HG03097 (cell line): Measurements from ENCODE around the gene FRRS1.
"Not testable (repeated sequence)": the region's sequence is repeated elsewhere in the genome, so short reads cannot be mapped to it uniquely, and the experiment has no call there.

ENCODE experiments used
- ATAC-seq: cut with Tn5 transposase; IDR thresholded peaks from one replicate; pipeline ENCODE4 v1.9.1; 2021; ENCODE audit not compliant: unreplicated experiment, low FRiP score

Gene FRRS1

GRCh38 chr1:99768524-99769245 is 2.2 kb upstream of the FRRS1 start:
- no peak for ATAC-seq

DNA sequence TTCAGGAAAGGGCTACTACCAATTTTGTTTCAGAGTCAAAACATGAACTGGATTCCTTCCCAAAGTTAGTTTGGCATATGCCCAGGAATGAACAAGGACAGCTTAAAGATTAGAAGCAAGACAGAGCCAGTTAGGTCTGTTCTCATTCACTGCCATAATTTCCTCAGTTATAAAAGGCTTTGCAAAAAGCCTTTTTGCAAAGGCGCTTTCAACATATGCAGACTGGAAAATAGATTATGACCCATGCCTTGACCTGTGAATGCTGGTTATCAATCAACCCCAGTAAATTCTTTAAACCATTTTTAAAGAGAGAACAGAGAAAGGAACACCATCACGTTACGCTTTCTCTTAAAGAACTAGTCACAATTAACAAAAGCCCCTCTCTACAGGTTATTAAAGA is 1.7 kb upstream of the FRRS1 start:
- ATAC-seq, result no peak

DNA sequence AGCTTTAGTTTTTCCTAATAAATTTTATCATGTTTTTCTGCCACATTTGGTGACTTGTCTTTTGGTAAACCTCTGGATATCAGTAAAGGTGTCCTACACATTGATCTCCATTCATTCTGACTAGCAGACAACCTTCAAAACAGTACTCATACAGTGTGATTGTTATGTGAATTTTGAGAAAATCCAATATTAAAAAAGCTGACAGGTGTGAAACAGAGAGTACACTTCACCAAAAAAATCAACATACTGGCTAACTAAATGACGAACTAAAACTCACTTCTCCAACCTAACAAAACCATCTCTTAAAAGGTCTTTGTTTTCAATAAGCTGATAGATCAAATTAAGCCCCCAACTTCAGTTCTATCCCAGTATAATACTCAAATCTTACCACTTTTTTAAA is 1.5 kb downstream of the FRRS1 start:
- no peak for ATAC-seq

- no peak for ATAC-seq
These were observed 2.0 kb downstream of the FRRS1 start for GRCh38 chr1:99764439-99764838.

- no peak for ATAC-seq
These were observed 2.5 kb downstream of the FRRS1 start for GRCh38 chr1:99763956-99764355.

GRCh38 chr1:99761774-99762173 is 4.7 kb downstream of the FRRS1 start:
- ATAC-seq, result no peak

- no peak for ATAC-seq
These were observed 6.8 kb downstream of the FRRS1 start for GRCh38 chr1:99759518-99760160.

DNA sequence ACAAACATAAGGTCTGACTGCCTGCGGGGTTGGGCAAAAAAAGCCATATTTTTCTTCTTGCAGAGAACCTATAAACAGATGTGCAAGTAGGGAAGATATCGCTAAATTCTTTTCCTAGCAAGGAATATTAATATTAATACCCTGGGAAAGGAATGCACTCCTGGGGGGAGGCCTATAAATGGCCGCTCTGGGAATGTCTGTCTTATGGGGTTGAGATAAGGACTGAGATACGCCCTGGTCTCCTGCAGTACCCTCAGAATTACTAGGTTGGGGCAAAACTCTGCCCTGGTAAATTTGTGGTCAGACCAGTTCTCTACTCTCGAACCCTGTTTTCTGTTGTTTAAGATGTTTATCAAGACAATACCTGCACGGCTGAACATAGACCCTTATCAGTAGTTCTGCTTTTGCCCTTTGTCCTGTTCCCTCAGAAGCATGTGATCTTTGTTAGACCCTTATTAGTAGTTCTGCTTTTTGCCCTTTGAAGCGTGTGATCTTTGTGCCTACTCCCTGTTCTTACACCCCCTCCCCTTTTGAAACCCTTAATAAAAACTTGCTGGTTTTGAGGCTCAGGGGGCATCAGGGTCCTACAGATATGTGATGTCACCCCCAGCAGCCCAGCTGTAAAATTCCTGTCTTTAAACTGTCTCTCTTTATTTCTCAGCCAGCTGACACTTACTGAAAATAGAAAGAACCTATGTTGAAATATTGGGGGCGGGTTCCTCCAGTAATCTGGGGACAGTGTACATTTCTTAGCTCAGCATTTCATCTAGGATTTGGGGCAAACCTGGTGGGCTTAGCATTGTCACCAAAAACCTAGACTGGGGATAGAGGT is 7.5 kb downstream of the FRRS1 start:
- ATAC-seq, result not testable (repeated sequence)

GRCh38 chr1:99758073-99758511 is 8.3 kb downstream of the FRRS1 start:
- peak; percentile 69 for ATAC-seq

GRCh38 chr1:99756598-99756997 is 9.8 kb downstream of the FRRS1 start:
- no peak for ATAC-seq

DNA sequence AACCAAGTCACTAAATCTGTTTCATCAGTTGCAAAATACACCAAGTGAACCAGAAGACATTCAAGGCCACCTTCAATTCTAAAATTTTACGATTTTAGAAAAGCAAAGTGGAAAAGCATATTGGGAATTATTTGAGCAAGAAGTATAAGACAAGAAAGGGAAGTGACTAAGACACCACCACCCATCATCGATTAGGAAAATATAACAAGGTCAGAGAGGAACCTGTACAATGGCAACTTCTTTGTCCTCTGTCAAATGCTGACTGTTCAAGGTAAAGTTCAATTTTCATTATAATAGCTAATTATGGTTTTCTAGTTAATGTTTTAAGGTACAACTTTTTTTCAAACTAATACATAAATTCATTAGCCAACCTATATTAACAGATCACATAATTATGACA is 10.8 kb downstream of the FRRS1 start:
- no peak for ATAC-seq

DNA sequence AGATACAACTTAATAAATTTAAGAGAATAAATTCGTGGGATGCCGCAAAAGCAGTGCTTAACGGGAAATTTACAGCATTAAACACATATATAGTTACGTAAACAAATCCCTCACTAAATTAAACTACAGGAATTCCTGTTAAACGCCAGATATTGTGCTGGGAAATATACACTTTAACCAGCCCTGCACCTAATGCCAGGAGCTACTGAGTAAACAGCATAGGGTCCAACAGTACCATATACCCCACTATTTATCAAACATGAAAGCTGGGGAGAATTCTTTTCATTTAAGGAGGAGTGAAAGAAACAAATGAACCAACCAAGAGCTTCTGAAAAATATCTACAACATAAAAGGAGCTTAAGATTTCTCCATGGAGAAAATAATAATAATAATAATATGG is 11.7 kb downstream of the FRRS1 start:
- ATAC-seq, result no peak

DNA sequence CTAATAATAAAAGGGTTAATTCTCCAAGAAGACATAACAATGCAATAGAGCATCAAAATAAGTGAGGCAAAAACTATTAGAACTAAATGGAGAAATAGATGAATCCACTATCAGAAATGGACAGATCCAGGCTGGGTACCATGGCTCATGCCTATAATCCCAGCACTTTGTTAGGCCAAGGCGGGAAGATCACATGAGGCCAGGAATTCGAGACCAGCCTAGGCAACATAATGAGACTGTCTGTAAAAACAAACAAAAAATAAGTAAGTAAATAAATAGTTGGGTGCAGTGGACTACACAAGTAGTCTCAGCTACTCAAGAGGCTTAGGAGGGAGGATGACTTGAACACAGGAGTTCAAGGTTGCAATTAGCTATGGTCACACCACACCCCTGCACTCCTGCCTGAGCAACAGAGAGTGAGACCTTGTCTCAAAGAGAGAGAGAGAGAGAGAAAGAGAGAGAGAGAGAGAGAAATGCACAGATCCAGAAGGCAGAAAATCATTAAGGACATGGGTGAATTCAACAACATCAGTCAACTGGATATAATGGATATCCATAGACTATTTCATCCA is 12.3 kb downstream of the FRRS1 start:
- no peak for ATAC-seq

DNA sequence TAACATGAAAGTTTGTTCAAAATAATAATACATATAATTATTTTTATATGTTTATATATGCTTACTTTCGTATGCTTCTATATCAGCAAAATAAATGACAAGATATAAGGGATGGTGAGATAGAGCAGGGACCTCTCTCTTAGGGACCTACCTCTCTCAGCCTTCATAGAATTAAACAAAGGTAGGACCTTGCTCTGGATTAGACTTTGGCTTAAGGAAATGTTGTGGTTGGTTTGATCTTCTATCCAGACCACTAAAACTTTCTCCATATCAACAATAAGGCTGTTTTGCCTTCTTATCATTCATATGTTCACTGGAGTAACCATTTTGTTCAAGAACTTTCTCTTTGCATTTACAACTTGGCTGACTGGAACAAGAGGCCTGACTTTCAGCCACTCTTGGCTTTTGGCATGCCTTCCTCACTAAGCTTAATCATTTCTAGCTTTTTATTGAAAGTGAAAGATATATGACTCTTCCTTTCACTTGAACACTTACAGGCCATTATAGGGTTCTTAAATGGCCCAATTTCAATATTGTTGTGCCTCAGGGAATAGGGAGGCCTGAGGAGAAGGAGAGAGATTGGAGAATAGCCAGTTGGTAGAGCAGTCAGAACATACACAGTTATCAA is 14.4 kb downstream of the FRRS1 start:
- peak; percentile 79 for ATAC-seq

- ATAC-seq, result peak; percentile 86
These were observed 16.7 kb downstream of the FRRS1 start for GRCh38 chr1:99749504-99750347.

- no peak for ATAC-seq
These were observed 18.0 kb downstream of the FRRS1 start for GRCh38 chr1:99748419-99748818.

DNA sequence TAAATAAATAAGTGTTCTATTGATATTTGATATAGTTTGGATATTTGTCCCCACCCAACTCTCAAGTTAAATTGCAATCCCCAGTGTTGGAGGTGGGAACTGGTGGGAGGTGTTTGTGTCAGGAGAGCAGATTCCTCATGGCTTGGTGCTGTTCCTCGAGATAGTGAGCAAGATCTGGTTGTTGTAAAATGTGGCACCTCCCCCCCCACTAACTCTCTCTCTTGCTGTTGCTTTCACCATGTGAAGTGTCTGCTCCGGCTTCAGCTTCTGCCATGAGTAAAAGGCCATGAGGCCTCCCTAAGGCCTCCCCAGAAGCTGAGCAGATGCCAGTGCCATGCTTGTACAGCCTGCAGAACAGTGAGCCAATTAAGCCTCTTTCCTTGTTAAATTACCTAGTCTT is 20.8 kb downstream of the FRRS1 start:
- no peak for ATAC-seq

- ATAC-seq, result no peak
These were observed 21.4 kb downstream of the FRRS1 start for GRCh38 chr1:99745061-99745460.

GRCh38 chr1:99740141-99740540 is 26.3 kb downstream of the FRRS1 start:
- no peak for ATAC-seq
